Subcutaneous abdominal adipose tissue (tissue), 5 donors: ENCODE measurements around the gene CDK6.

Experiments
- H3K27ac ChIP-seq: one replicate; pipeline ENCODE4 v1.7.0; 2013; ENCODE audit warnings: low read depth, mild to moderate bottlenecking, inconsistent platforms, low read length, moderate library complexity
- H3K27me3 ChIP-seq, 5 donors: one replicate each; pipeline ENCODE4 v1.7.0; 2013; ENCODE audit warnings: low read length in 5 of 5, inconsistent platforms in 1 of 5; ENCODE audit not compliant: control insufficient read depth in 5 of 5, insufficient read depth in 4 of 5
- H3K36me3 ChIP-seq, 5 donors: one replicate each; pipeline ENCODE4 v1.7.0; 2013; ENCODE audit warnings: low read length in 5 of 5; ENCODE audit not compliant: control insufficient read depth in 5 of 5, insufficient read depth in 5 of 5
- H3K4me1 ChIP-seq, 5 donors: one replicate each; pipeline ENCODE4 v1.7.0; 2013; ENCODE audit warnings: low read length in 5 of 5, mild to moderate bottlenecking in 3 of 5, moderate library complexity in 1 of 5; ENCODE audit not compliant: control insufficient read depth in 5 of 5, insufficient read depth in 5 of 5
- H3K4me3 ChIP-seq, 5 donors: one replicate each; pipeline ENCODE4 v1.7.0; 2013; ENCODE audit warnings: low read length in 5 of 5, low read depth in 1 of 5
- H3K9ac ChIP-seq, 5 donors: one replicate each; pipeline ENCODE4 v1.7.0; 2013; ENCODE audit warnings: low read length in 5 of 5, mild to moderate bottlenecking in 4 of 5, moderate library complexity in 3 of 5
- H3K9me3 ChIP-seq, 5 donors: one replicate each; pipeline ENCODE4 v1.7.0; 2013; ENCODE audit warnings: low read length in 5 of 5; ENCODE audit not compliant: control insufficient read depth in 5 of 5
- donor health status: healthy.
- donor health status: healthy.
- donor health status: healthy.
- donor health status: healthy.
- donor health status: healthy.

Gene CDK6

DNA sequence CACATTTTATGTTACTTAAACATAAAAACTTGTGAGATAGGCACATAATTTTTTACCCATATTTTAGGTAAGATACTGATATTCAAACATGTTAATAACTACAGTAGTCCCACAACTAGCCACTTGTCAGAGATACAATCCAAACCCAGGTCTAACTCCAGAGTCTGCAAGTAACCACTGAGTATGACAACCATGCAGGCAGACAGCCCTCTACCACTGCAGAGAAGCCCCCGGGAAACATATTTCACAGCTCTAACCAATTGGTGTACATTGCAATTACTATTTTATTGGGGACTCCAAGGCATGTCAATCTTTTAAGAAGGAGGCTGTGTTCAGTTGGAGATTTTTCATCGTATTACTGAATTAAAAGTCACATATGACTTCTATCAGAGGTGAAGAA lies 139.0 kb downstream of the CDK6 start:
- H3K27ac ChIP-seq: no peak overlapping the region
- H3K36me3 ChIP-seq: no peaks in the 10 kb centered on the region
- peaks cover 2 to 43% (median 35%) of the 10 kb centered on the region in 5 donors for H3K4me1 ChIP-seq
- H3K9me3 ChIP-seq: no peaks in the 10 kb centered on the region
- no peak overlapping the region for H3K4me3 ChIP-seq
- no peaks in the 10 kb centered on the region for H3K27me3 ChIP-seq
- no peak overlapping the region for H3K9ac ChIP-seq

DNA sequence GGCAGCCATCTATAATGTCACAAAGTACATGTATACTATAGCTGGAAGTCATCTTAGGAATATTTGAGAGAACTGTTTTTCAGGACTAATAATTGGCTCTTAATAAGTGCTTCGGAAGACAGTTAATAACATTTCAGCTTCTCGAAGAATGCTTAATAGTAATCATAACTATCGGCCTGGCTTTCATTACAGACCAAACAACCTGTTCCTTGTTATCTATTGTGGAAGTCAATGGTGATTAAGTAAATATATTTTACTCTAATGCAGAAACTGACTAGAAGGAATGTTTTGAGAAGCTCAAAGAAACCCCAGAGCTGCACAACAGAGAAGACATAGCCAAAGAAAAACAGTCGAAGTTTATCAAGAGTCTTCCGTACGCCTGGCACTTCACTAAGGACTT lies 139.4 kb downstream of the CDK6 start:
- Histone ChIP-seq H3K9ac (no peak overlapping the region), H3K27ac (no peak overlapping the region), H3K27me3 (no peaks in the 10 kb centered on the region), H3K4me3 (no peak overlapping the region), H3K36me3 (no peaks in the 10 kb centered on the region), H3K9me3 (no peaks in the 10 kb centered on the region), H3K4me1 (peaks cover 2 to 43% (median 35%) of the 10 kb centered on the region in 5 donors)

- H3K27me3 ChIP-seq: no peaks in the 10 kb centered on the region
- H3K4me3 ChIP-seq: no peak overlapping the region
- peak overlapping the region in 1 of 5 donors; percentile 73 for H3K9ac ChIP-seq
- H3K36me3 ChIP-seq: no peaks in the 10 kb centered on the region
- H3K4me1 ChIP-seq: peaks cover 2 to 43% (median 35%) of the 10 kb centered on the region in 5 donors
- H3K9me3 ChIP-seq: no peaks in the 10 kb centered on the region
- peak overlapping the region; percentile 92 for H3K27ac ChIP-seq
Measured at GRCh38 chr7:92696584-92696983, 139.8 kb downstream of the CDK6 start.

DNA sequence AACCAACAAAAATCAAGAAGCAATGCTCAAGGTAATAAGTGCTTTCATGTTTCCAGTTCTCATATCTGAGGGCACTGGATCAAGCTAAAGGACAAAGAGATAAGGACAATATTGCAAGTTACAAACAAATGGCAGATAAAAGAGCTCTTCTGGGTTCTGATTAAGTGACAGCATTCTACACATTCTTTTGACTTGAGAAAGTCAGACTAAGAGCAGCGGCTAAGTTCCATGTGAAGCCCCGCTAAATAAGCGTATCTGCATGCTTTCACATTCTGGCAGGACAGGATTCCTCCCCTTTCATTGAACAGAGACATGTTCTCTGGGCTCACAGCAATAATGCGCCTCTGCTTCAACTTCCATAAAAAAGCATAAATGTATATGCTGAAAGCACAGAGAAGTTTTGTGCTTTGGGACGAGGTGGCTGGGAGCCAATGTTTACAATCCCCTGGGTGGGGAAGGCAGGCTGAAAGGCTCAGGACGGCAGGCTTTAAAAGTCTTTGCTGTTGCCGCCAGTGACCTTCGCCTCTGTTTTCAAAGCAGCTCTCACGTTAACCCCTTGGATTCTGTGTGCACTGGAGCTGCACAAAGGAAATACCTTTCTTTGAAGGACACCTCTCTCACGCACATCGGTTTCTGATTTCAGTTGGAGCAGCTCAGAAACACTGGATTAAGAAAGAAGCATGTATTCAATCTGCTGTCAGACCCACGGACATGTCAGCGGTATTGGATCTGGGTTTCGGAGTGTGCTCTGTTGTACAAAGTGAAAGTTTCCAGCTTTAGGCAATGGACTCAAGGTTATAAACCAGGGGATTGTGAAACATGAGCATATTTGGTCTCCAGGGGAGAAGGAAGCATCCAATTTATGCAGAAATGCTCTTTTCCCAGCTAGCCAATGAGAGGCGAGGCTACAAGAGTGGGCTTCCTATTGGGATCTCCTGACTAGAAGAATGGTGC lies 140.8 kb downstream of the CDK6 start:
- Histone ChIP-seq H3K36me3 (no peaks in the 10 kb centered on the region), H3K9ac (peak overlapping the region; percentile 61 to 89 (median 73)), H3K4me1 (peaks cover 2 to 48% (median 35%) of the 10 kb centered on the region in 5 donors), H3K27me3 (no peaks in the 10 kb centered on the region), H3K27ac (peak overlapping the region; percentile 92), H3K4me3 (peak overlapping the region; percentile 59 to 94 (median 79)), H3K9me3 (no peaks in the 10 kb centered on the region)

GRCh38 chr7:92694211-92694610 lies 142.2 kb downstream of the CDK6 start:
- Histone ChIP-seq H3K4me1 (peaks cover 2 to 48% (median 35%) of the 10 kb centered on the region in 5 donors), H3K9me3 (no peaks in the 10 kb centered on the region), H3K27me3 (no peaks in the 10 kb centered on the region), H3K27ac (peak overlapping the region; percentile 92), H3K4me3 (no peak overlapping the region), H3K9ac (peak overlapping the region in 1 of 5 donors; percentile 20), H3K36me3 (no peaks in the 10 kb centered on the region)

GRCh38 chr7:92693519-92693918 lies 142.9 kb downstream of the CDK6 start:
- no peak overlapping the region for H3K9ac ChIP-seq
- H3K4me3 ChIP-seq: no peak overlapping the region
- H3K27me3 ChIP-seq: no peaks in the 10 kb centered on the region
- no peak overlapping the region for H3K27ac ChIP-seq
- no peaks in the 10 kb centered on the region for H3K9me3 ChIP-seq
- H3K36me3 ChIP-seq: no peaks in the 10 kb centered on the region
- peaks cover 1 to 44% (median 30%) of the 10 kb centered on the region in 5 donors for H3K4me1 ChIP-seq

DNA sequence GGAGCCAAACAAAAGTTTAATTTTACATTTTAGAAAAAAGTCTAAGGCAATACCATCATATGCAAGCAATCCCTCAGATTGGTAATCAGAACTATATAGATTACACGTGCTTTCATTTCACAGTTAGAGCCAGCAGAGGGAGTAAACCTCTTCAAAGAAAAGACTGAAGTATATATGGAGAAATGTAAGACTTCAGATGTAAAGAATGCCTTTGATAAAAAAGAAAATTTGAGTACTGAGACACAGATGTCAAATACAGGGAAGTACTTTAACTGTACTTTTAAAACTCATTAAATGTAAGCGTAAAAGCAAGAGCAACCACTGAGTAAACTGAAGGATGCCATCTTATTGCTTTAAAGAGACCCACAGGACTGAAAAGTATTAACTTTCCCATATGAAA lies 144.8 kb downstream of the CDK6 start:
- Histone ChIP-seq H3K4me1 (peaks cover 0 to 26% (median 16%) of the 10 kb centered on the region in 5 donors), H3K27me3 (no peaks in the 10 kb centered on the region), H3K4me3 (no peak overlapping the region), H3K36me3 (no peaks in the 10 kb centered on the region), H3K9ac (no peak overlapping the region), H3K9me3 (no peaks in the 10 kb centered on the region), H3K27ac (no peak overlapping the region)

GRCh38 chr7:92685136-92686042 lies 151.0 kb downstream of the CDK6 start:
- H3K36me3 ChIP-seq: no peaks in the 10 kb centered on the region
- no peak overlapping the region for H3K27ac ChIP-seq
- peaks cover 0 to 27% (median 20%) of the 10 kb centered on the region in 5 donors for H3K4me1 ChIP-seq
- H3K9me3 ChIP-seq: no peaks in the 10 kb centered on the region
- H3K4me3 ChIP-seq: no peak overlapping the region
- H3K9ac ChIP-seq: no peak overlapping the region
- H3K27me3 ChIP-seq: no peaks in the 10 kb centered on the region

DNA sequence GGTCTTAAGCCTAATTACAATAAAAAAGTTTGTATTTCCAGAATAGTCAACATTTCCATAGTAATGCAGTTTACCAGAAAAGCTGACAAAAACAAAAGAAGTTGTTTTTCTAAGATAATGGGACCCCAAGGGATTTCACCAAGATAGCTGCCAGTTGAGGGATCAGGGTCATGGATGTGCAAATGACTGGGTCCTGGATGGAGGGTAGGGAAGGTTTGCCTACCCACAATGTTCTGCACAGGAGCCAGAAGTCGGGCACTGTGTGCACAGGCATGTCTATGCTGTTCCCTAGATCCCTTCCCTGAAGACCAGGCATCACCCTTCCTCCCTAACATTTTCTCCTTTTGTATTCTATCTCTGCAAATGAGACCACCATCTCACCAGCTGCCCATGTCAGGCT lies 152.1 kb downstream of the CDK6 start:
- Histone ChIP-seq H3K9ac (no peak overlapping the region), H3K4me3 (no peak overlapping the region), H3K27ac (no peak overlapping the region), H3K4me1 (peaks cover 0 to 27% (median 20%) of the 10 kb centered on the region in 5 donors), H3K36me3 (no peaks in the 10 kb centered on the region), H3K9me3 (no peaks in the 10 kb centered on the region), H3K27me3 (no peaks in the 10 kb centered on the region)
